Epidermal melanocyte (primary cell): Measurements from ENCODE around the gene ASIC2.

Experiments
- DNase-seq: peaks from one replicate; pipeline ENCODE4 v3.0.0; 2011; ENCODE audit warnings: low spot score; ENCODE audit not compliant: insufficient read length

ASIC2 gene

DNA sequence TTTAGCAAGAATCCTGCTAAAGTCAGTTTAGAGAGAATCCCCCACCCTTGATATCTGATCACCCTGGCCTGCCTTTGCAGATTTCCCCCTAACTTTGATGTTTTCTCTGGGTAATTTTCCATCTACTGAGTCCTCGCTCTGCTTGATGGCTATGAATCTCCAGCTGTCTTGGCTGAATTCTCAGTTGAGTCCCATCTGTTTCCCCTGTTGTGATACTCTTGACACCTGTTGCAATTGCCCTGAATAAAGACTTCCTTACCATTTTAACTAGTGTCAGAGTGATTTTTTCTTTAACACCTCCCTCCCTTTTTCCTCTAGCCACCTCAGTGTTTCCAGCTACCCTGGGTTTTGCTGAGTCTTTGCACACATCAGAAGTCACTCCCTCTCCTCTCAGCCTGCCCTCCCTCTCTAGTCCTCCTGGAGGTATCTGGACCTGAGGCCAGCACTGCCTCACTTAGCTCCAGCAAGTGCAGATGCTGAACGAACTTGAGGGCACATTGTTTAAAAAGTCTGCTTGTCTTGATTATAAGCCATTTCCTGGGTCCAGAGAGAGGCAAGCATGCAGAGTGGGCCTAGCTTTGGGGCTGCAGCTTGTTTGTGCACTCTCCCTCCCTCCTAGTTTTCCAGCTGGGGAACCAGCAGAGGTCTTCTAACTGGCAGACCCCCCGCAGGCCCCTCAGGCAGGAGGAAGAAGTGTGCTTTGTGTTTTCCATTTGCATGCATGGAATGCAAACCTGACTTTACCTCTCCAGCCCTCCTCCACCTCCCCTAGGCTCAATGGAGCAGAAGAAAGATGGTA is 268.2 kb downstream of the ASIC2 start:
- no peak for DNase-seq

DNA sequence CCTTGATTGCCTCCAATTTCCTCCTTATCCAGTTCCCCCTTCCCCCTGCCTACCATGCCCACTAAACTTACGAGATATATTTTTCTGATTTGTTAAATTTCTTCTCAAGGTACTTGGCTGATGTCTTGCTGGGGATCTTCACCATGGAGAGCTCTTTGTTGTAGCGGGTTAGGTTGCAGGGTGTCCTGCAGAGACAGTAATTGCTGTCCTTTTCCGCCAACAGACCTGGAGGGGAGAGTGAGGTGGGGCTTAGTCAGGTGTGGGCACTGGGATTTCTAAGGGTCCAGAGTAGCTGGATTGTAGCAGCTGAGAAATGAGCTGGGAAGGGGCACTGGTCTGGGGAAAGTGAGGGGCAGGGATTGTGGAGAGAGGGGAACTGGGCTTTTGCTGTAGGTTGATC is 269.3 kb downstream of the ASIC2 start:
- DNase-seq: no peak

GRCh38 chr17:33021731-33022408 is 271.2 kb downstream of the ASIC2 start:
- DNase-seq: no peak

- DNase-seq: no peak
Measured at GRCh38 chr17:33019161-33019890, 273.8 kb downstream of the ASIC2 start.

DNA sequence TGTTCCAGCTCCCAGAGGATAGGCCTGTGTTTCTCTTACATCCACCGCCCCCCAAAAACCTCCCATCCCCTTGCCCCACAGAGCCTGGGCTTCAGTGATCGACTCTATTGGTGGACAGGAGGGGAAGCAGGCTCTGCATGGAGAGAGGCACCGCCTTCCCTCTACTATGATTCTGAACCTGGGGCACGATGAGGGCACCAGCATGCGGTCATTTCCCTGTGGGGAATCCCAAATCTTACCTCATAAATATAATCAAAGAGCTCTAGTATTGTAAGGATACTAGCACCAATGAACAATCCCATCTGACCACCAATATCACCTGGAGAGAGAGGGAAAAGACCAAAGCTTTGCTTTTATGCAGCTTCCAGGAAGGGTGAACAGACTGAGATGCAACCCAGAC is 275.7 kb downstream of the ASIC2 start:
- DNase-seq: no peak

- DNase-seq: no peak
Measured at GRCh38 chr17:33016920-33017319, 276.2 kb downstream of the ASIC2 start.

GRCh38 chr17:33015716-33016346 is 277.3 kb downstream of the ASIC2 start:
- DNase-seq: no peak

DNA sequence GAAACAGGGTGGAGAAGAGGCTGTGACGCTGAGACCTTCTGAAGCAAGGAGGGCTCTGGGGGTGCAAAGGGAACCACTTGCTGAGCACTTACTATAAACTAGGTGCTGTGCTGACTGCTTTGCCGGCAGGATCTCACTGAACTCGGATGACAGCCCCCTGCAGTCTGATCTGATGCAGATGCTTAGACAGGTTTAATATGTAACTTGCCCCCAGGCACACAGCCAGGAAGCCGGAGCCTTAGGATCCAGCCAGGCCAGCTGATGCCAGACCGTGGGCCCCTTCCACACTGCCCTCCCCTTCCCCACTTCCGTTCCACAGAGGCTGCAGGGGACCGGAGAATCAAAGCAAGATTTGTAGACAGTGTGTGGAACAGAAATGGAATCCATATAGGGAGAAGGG is 278.3 kb downstream of the ASIC2 start:
- DNase-seq: no peak

DNA sequence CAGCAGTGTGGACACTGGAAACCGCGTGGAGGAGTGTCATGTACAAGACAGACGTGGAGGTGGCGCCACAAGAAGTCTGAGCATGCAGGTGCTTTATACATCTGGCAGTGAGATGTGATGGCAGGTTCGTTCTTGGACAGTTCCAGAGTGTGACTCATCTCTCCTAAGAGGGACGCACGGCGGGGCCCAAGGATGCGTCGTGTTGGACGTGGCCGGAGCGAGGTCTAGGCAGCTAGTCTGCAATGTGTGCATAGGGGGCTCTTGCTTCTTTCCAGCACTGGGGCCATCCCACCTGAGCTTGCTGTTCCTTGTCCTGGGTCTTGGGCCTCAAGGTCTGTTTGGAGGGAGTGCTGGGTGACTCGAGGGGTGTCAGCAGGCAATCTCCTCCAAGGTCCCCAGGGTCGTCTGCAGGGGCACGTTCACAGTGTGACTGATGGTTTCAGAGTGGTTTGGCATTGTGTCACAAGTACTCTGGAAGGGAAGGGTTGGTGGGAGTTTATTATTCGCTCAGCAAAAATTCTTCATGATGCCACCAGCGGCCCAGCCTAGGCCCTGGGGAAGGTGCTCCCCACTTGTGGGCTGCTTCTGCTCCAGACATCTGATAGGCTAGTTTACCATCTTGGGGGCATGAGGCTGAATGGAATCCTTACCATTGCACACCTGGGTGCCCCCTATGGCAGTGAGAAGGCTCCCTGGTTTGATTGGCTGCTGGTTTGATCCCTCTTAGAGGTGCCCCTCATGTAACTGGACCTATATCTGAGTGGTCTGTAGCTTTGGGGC is 279.3 kb downstream of the ASIC2 start:
- DNase-seq: no peak

GRCh38 chr17:33012522-33013033 is 280.5 kb downstream of the ASIC2 start:
- peak; percentile 67 for DNase-seq

DNA sequence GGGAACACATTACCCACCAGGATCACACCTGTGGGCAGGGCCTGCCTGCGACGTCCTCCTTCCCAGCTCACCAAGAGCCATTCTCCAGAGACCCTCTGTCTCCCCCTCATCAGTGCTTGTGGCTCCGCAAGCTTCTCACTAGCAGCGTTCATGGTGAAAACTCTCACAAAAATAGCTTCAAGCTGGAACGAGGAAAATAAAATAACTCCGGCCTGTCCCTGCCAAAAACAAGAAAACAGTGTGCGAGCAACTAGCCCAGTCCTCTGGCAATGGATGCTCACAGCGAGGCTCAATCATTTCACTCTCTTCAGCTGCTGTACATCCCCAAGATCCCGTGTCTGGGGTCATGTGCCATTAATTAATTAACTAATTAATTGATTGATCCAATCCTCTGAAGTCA is 283.5 kb downstream of the ASIC2 start:
- no peak for DNase-seq

DNA sequence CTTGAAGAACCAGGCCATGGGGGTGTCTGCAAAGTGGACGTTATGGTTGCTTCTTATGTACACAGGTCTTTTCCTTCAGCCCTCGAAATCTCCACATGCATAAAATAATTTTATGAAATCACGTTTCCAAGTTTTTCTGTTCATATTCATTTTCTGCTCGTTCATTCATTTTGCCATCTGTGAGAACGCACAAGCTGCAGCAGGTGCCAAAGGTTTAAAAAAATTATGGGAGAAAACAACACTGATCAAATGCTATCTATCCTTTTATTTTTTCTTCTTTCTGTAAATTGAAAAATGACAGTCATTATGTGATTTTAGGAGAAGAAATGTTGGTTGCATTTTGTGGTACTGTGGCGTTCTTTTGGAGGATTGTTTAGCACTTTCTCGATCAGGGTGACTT is 285.9 kb downstream of the ASIC2 start:
- no peak for DNase-seq

GRCh38 chr17:33002246-33002645 is 290.8 kb downstream of the ASIC2 start:
- no peak for DNase-seq

GRCh38 chr17:32998887-32999228 is 294.2 kb downstream of the ASIC2 start:
- no peak for DNase-seq

DNA sequence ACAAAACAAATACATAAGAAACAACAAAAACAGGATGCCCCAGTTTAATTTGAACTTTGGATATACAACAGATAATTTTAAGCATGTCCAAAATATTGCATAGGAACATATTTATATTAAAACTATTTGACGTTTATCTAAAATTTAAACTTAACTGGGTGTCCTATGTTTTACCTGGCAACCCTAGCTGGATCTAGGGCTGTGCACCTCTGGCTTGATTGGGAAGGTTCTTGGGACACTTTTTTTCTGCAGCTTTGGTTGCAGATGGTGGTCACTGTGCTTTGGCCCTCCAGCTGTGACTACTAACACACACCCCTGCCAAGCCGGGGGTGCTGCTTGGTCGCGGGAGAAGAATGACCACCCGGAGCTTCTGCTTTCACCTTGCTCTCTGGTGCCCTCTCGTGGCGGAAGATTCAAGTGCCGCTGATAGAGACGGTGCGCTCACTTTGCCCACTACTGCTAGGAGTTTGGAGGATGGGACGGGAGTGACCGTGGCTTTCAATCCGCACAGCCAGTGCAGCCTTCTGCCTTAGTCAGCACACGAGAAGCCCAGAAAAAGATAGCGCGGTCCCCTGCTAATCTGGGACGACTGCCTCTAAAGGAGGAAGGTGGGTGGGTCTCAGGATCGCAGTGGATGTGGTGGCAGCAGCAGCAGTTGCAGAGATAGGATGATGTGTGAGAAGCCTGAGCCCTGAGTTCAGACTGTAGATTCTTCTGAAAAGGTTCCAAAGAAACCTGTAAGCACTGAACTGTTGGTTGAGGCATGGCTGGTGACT is 294.8 kb downstream of the ASIC2 start:
- peak; percentile 82 for DNase-seq

- no peak for DNase-seq
Measured at GRCh38 chr17:32995416-32996045, 297.6 kb downstream of the ASIC2 start.

GRCh38 chr17:32993977-32994376 is 299.1 kb downstream of the ASIC2 start:
- no peak for DNase-seq

- no peak for DNase-seq
Measured at GRCh38 chr17:32992321-32993033, 300.6 kb downstream of the ASIC2 start.

DNA sequence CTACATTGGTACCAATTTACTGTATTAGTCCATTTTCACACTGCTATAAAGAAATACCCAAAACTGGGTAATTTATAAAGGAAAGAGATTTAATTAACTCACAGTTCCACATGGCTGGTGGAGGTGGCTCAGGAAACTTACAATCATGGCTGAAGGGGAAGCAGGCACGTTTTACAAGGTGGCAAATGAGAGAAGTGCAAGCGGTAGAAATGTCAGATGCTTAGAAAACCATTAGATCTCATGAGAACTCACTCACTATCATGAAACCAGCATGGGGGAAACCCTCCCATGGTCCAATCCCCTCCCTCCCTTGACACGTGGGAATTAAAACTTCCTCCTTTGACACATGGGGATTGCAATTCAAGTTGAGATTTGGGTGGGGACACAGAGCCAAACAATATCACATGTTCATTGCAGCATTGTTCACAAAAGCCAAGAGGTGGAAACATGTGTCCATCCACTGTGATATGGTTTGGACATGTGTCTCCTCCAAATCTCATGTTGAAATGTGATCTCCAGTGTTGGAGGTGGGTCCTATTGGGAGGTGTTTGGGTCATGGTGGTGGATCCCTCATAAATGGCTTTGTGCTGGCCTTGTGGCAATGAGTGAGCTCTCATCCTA is 304.5 kb downstream of the ASIC2 start:
- DNase-seq: no peak
